Measurements from ENCODE around the gene APEX2.
"Not testable (repeated sequence)": the region's sequence is repeated elsewhere in the genome, so short reads cannot be mapped to it uniquely, and the experiment has no call there.

Gene APEX2

DNA sequence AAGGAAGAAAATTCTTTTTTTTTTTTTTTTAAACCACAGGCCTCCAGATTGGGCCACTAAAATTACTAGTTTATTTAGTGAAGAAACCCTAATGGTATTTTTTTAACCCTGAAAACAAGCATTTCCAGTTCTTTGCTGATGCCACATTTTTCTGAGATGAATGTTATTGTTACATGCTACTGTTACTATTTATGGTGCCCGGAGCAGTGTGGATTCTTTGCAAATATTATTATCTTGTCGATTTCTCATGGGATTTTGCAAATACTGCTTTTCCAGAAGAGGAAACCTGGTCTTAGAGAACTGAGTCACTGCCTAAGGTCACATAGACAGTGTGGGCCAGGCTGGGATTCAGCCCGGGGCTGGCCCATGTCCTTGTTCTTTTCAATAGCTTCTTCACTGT is 39.3 kb downstream of the APEX2 start:
- WGBS, 2 experiments, result 87 to 98% methylated on average over 2 to 3 of the region's 3 CpGs

DNA sequence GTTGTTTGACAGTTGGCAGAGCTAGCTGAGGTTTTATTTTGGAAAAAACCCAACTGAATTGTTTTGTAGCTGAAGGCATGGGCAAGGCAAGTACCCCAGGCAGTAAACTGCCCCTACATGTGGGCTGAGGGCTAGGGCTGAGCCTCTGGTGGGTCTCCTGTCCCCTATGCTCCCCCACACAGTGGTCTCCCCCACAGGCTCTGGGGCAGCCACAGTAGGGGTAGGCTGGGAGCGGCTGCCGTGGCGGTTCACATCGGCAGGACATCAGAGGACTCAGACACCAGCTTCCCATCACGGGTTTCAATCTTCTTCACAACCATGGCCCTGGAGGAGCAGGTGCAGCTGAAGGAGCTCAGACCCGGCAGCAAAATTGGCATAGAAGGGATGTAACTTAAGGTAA is 41.4 kb downstream of the APEX2 start:
- Histone ChIP-seq H3K4me1 (ENCODE audit: control insufficient read depth, insufficient read depth, low read length) (no peaks in the 10 kb centered on the region), H3K4me3 (ENCODE audit: insufficient read depth, low read depth, low read length) (no peak overlapping the region), H3K27ac (ENCODE audit: insufficient read depth, low read depth, low read length, poor library complexity, severe bottlenecking) (no peak overlapping the region), H3K36me3 (ENCODE audit: control insufficient read depth, insufficient read depth, low read length) (no peaks in the 10 kb centered on the region), H3K27me3 (ENCODE audit: control insufficient read depth, insufficient read depth, low read length, poor library complexity, severe bottlenecking) (no peaks in the 10 kb centered on the region), H3K9me3 (ENCODE audit: control insufficient read depth, low read length) (no peaks in the 10 kb centered on the region)
- 92 to 95% methylated on average over 4 to 6 of the region's 6 CpGs for WGBS, 2 experiments

More for the DNA sequence above, 39.3 kb downstream of the APEX2 start:
- Histone ChIP-seq H3K4me1 (ENCODE audit: control insufficient read depth, insufficient read depth, low read length) (no peaks in the 10 kb centered on the region), H3K27me3 (ENCODE audit: control insufficient read depth, insufficient read depth, low read length, poor library complexity, severe bottlenecking) (no peaks in the 10 kb centered on the region), H3K9me3 (ENCODE audit: control insufficient read depth, low read length) (no peaks in the 10 kb centered on the region), H3K4me3 (ENCODE audit: insufficient read depth, low read depth, low read length) (no peak overlapping the region), H3K36me3 (ENCODE audit: control insufficient read depth, insufficient read depth, low read length) (no peaks in the 10 kb centered on the region), H3K27ac (ENCODE audit: insufficient read depth, low read depth, low read length, poor library complexity, severe bottlenecking) (no peak overlapping the region)

DNA sequence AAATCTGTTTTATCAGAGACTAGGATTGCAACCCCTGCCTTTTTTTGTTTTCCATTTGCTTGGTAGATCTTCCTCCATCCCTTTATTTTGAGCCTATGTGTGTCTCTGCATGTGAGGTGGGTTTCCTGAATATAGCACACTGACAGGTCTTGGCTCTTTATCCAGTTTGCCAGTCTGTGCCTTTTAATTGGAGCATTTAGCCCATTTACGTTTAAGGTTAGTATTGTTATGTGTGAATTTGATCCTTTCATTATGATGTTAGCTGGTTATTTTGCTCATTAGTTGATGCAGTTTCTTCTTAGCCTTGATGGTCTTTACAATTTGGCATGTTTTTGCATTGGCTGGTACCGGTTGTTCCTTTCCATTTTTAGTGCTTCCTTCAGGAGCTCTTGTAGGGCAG is 50.4 kb downstream of the APEX2 start:
- H3K4me1 ChIP-seq (ENCODE audit: control insufficient read depth, insufficient read depth, low read length); H3K27ac ChIP-seq (ENCODE audit: insufficient read depth, low read depth, low read length, poor library complexity, severe bottlenecking): not testable (repeated sequence)
- 94 to 97% methylated on average over 2 of the region's 2 CpGs for WGBS, 2 experiments

DNA sequence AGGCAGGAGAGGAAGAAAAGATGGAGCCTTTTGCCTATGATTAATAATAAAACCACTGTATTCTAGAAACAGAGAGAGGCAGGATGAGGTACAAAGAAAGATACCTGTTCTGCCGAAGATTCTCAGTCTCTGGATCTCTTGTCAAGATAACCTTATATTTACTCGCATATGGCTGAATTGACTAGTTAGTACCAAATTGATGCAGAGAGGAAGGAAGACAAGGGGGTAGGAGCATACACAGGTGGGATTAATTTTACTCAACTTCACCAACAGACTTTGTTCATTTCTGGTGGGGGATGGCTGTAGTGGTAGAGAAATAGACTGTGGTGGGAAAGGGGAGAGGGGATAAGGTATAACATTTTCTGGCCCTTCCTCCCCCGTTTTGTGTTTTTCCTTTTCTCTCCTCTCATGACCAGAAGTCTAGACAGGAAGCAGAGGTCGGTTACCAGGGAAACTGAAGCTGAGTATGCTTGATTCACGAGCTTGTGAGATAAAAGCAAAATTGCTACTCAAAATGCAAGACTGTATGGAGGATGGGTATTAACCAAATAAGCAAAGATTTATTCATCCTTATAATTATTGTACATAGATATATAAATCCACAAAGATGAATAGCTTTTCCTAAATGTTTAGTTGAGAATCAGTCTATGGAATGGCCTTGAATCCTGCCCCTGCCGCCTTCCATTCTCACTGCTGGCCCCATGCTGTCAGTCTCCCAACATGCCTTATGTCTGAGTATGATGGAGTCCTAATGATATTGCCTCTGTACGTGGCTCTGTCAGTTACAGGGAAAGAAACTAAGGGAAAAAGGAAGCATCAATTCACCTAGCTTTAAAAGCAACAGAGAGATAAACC is 56.9 kb downstream of the APEX2 start:
- Histone ChIP-seq H3K4me1 (ENCODE audit: control insufficient read depth, insufficient read depth, low read length) (no peaks in the 10 kb centered on the region), H3K36me3 (ENCODE audit: control insufficient read depth, insufficient read depth, low read length) (no peaks in the 10 kb centered on the region), H3K27me3 (ENCODE audit: control insufficient read depth, insufficient read depth, low read length, poor library complexity, severe bottlenecking) (no peaks in the 10 kb centered on the region), H3K27ac (ENCODE audit: insufficient read depth, low read depth, low read length, poor library complexity, severe bottlenecking) (no peak overlapping the region), H3K9me3 (ENCODE audit: control insufficient read depth, low read length) (no peaks in the 10 kb centered on the region), H3K4me3 (ENCODE audit: insufficient read depth, low read depth, low read length) (no peak overlapping the region)
- WGBS, 2 experiments, result 61 to 77% methylated on average over 4 of the region's 7 CpGs

More for the DNA sequence above, 50.4 kb downstream of the APEX2 start:
- H3K27me3 ChIP-seq (ENCODE audit: control insufficient read depth, insufficient read depth, low read length, poor library complexity, severe bottlenecking); H3K9me3 ChIP-seq (ENCODE audit: control insufficient read depth, low read length); H3K4me3 ChIP-seq (ENCODE audit: insufficient read depth, low read depth, low read length); H3K36me3 ChIP-seq (ENCODE audit: control insufficient read depth, insufficient read depth, low read length): not testable (repeated sequence)

DNA sequence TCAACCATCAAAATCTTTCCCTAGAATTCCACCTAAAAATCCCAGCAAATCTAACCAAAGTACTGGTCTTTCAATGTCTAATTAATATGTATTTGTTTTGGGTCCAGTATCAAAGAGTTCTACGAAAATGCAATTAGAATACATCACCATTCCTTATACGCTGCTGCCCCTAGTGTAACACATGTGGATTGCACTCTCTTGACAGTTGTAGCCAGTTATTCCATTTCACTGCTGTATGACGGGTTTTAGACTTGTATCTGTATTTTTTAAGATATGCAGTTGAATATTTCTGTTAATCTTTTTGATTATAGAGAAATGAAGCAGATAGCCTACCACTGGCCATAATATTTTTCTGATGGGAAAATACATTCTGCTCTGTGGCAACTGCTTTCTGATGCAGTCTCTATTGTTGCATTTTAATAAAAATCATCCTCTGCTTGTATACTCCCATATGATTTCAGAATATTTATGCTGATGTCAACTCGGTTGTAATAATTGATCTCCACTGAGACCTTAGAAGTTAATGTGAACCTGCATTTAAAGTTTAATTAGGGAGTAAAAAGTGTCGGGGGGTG is 57.6 kb downstream of the APEX2 start:
- no peak overlapping the region for H3K4me3 ChIP-seq (ENCODE audit: insufficient read depth, low read depth, low read length)
- no peak overlapping the region for H3K27ac ChIP-seq (ENCODE audit: insufficient read depth, low read depth, low read length, poor library complexity, severe bottlenecking)
- WGBS, 2 experiments, result 18 to 56% methylated on average over 1 to 3 of the region's 5 CpGs

More for the DNA sequence above, 57.6 kb downstream of the APEX2 start:
- Histone ChIP-seq H3K36me3 (ENCODE audit: control insufficient read depth, insufficient read depth, low read length) (no peaks in the 10 kb centered on the region), H3K9me3 (ENCODE audit: control insufficient read depth, low read length) (no peaks in the 10 kb centered on the region), H3K27me3 (ENCODE audit: control insufficient read depth, insufficient read depth, low read length, poor library complexity, severe bottlenecking) (no peaks in the 10 kb centered on the region), H3K4me1 (ENCODE audit: control insufficient read depth, insufficient read depth, low read length) (no peaks in the 10 kb centered on the region)
